ENCODE results near the gene RIOK1. TPM values are rescaled to one million over a fixed set of nuclear protein-coding genes. Genes with fewer than 3 reads are reported as not detected.

Gene RIOK1
- total RNA-seq (10 to 100 TPM in 4 of 9 donors, 1 to 10 TPM in 5; 8.8 to 14.4 (median 9.7) TPM), polyA plus RNA-seq (10 to 100 TPM in 1 of 2 donors, 1 to 10 TPM in 1; 7.0 to 13.1 TPM)
- long read RNA-seq, donor 1, transcript RIOK1-202 (17 exons, 2,810 nt) = major isoform, 13 of 27 reads
- long read RNA-seq, donor 1, partial matches to known transcripts = 10 of 27 reads
- long read RNA-seq, donor 1, other reads (novel, unspliced or antisense) = 4 of 27 reads
- long read RNA-seq, donor 2, transcript RIOK1-202 (17 exons, 2,810 nt) = major isoform, 56 of 106 reads
- long read RNA-seq, donor 2, partial matches to known transcripts = 36 of 106 reads
- long read RNA-seq, donor 2, other reads (novel, unspliced or antisense) = 14 of 106 reads
- long read RNA-seq, donor 3, transcript RIOK1-202 (17 exons, 2,810 nt) = major isoform, 20 of 41 reads
- long read RNA-seq, donor 3, partial matches to known transcripts = 15 of 41 reads
- long read RNA-seq, donor 3, other reads (novel, unspliced or antisense) = 6 of 41 reads

DNA sequence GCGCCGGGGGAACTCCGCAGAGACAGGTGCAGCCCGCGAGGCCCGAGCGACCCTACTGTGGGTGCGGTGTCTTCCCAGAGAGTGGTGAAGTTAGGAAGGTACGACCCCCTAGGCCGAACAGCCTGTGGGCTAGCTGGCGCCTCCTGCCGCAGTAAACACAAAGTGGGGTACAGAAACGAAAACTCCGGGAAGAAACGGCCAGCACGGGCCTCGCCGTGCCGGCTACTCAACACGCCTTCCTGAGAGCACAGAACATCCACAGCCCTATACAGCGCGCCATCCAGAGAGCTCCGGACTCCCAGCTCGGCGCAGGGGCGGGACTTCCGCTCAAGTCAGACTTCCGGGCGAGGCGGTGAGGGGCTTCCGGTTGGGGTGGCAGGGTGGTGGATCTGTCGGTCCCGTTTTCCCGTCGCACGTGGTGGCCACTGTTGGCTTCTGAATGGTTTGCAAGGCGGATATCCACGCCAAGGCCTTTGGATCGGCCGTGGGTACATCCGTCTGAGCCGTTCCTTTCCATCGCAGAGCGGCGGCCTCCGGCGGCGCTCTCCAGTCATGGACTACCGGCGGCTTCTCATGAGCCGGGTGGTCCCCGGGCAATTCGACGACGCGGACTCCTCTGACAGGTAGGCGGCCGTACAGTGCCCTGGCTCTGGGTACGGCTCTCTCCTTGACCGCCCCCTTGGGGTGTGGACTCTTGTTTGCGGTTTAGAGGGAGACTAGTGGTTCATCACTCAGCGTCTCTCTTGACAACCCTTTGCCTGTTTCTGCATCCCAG, at the start of gene RIOK1, which contains the start of gene CAGE1:
TSS of gene RIOK1 (plus strand) at position 358 of the 775 bp plus-strand sequence. CDS start at position 553, 195 bp downstream.
TSS of gene CAGE1 (minus strand) at position 292 of the 775 bp plus-strand sequence. CDS start 2,569 bp downstream, outside the sequence.
- Histone ChIP-seq H3K9me3 (no peaks in the 10 kb centered on the region), H3K27me3 (no peaks in the 10 kb centered on the region), H3K27ac (peak within 1 kb of the TSS; percentile 22 to 97 (median 92)), H3K36me3 (peaks cover 0 to 22% (median 18%) of the 10 kb centered on the region in 9 donors), H3K4me3 (peak within 1 kb of the TSS; percentile 56 to 96 (median 84)), H3K4me1 (peaks cover 0 to 31% (median 18%) of the 10 kb centered on the region in 12 donors)
- TF ChIP-seq POLR2A (IDR thresholded peaks at IDR 0.05) = peak in 1 of 2 donors; percentile 79
- TF ChIP-seq, protein P1, sequence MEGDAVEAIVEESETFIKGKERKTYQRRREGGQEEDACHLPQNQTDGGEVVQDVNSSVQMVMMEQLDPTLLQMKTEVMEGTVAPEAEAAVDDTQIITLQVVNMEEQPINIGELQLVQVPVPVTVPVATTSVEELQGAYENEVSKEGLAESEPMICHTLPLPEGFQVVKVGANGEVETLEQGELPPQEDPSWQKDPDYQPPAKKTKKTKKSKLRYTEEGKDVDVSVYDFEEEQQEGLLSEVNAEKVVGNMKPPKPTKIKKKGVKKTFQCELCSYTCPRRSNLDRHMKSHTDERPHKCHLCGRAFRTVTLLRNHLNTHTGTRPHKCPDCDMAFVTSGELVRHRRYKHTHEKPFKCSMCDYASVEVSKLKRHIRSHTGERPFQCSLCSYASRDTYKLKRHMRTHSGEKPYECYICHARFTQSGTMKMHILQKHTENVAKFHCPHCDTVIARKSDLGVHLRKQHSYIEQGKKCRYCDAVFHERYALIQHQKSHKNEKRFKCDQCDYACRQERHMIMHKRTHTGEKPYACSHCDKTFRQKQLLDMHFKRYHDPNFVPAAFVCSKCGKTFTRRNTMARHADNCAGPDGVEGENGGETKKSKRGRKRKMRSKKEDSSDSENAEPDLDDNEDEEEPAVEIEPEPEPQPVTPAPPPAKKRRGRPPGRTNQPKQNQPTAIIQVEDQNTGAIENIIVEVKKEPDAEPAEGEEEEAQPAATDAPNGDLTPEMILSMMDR (IDR thresholded peaks at IDR 0.05) = peak in 6 of 12 donors; percentile 13 to 32 (median 20)
- DNase-seq = peak; percentile 95 to 97 (median 97)
- intact Hi-C loops (cut with DNase I) = loop anchor here (1.0 to 10.0 kb wide), 8 partner anchors 75 to 198 kb away; partner anchors contain the start of gene SSR1 (in 10 of the 10)
- ATAC-seq = peak; percentile 100
- WGBS, 4 donors = 0 to 1% (median 0%) methylated on average over 7 to 62 of the region's 62 CpGs

DNA sequence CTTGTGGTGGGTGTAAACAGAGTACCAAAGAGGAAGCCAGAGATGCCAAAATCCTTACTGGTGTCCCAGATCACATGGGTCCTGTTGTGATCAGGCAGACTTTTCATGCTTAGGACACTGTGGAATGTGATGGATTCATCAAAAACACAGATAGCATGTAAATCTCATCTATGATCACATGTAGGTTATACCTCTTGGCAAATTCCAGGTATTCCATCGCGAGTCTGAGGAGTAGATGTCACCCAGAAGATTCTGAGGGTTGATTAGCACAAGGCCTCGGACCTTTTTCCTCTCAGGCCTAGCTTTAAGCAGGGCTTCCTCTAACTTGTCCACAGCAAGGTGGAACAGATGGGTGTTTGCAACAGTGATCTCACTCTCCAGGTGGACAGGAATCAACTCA, 48.3 kb upstream of the RIOK1 start:
- Histone ChIP-seq H3K36me3 (no peaks in the 10 kb centered on the region), H3K9me3 (no peaks in the 10 kb centered on the region), H3K4me3 (no peak overlapping the region), H3K4me1 (peaks cover 0 to 8% (median 0%) of the 10 kb centered on the region in 12 donors), H3K27me3 (peaks cover 0 to 7% (median 0%) of the 10 kb centered on the region in 9 donors), H3K27ac (no peak overlapping the region)
- no peak for DNase-seq
- ATAC-seq = no peak
- intact Hi-C loops (cut with DNase I) = no loop called here
- TF ChIP-seq, protein P1 (IDR thresholded peaks at IDR 0.05) = no peak
- TF ChIP-seq POLR2A (IDR thresholded peaks at IDR 0.05) = no peak
- 88 to 96% (median 95%) methylated on average over 3 of the region's 3 CpGs for WGBS, 4 donors

DNA sequence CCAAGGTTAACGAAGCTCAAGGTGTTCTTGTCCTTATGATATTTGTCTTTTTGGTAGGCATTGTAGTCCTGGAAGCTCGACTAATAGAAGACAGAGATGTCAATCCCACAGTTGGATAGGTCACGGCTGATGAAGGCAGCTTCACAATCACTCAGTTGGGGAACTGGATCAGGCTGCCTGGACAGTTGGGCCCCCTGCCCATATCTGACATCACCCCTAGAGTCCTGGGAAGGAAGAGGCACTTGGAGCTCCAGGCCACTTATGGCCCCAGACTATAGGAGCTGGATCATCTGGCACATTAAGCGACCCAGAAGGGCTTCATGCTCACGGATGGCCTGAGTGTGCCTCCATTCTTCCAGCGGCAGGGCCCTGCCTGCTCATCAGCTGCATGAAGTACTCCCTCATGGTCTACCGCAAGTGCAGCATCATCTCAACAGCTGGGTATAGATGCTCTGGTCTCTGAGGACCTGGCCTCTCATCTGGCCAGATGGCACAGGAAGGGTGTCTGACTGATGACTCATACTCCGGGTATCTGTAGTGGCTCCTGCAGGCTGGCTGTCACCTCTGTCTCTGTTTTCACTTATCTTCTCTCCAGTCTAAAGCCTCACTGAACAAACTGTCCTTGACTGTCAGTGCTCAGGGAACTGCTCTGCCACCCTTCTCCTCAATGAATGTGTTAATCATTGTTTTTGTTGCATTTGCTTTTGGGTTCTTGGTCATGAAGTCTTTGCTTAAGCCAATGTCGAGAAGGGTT, 47.4 kb upstream of the RIOK1 start:
- H3K27ac ChIP-seq = no peak overlapping the region
- no peaks in the 10 kb centered on the region for H3K36me3 ChIP-seq
- peaks cover 0 to 7% (median 0%) of the 10 kb centered on the region in 9 donors for H3K27me3 ChIP-seq
- no peaks in the 10 kb centered on the region for H3K9me3 ChIP-seq
- peaks cover 0 to 8% (median 0%) of the 10 kb centered on the region in 12 donors for H3K4me1 ChIP-seq
- TF ChIP-seq, protein P1 (IDR thresholded peaks at IDR 0.05) = no peak
- no peak for TF ChIP-seq POLR2A (IDR thresholded peaks at IDR 0.05)
- H3K4me3 ChIP-seq = no peak overlapping the region
- intact Hi-C loops (cut with DNase I) = no loop called here
- 71 to 81% (median 75%) methylated on average over 9 of the region's 9 CpGs for WGBS, 4 donors
- peak; percentile 83 to 90 (median 84) for ATAC-seq
- peak in 2 of 5 donors; percentile 40 to 43 for DNase-seq

Measured in heart left ventricle (tissue), 16 donors.